Measurements from ENCODE around the gene KIFC3.

DNA sequence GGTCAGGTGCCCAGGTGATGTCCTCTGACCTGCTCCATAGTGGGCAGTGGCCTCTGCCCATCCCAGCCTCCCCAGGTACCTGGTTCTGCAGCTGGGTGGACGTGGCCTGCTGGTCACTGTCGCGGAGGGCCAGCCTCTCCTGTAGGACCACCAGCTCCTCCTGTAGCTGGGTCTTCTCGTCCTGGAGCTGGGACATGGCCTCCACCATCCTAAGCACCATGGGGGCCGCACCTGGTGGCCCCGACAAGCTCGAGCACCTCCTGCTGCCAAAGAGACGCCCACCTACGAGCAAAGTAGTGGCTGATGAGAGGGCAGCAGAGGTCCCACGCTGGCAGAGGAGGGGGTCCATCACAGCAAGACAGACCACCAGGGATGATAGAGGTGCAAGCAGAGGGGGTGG is 16.9 kb downstream of the KIFC3 start:
- TF ChIP-seq, protein P1, sequence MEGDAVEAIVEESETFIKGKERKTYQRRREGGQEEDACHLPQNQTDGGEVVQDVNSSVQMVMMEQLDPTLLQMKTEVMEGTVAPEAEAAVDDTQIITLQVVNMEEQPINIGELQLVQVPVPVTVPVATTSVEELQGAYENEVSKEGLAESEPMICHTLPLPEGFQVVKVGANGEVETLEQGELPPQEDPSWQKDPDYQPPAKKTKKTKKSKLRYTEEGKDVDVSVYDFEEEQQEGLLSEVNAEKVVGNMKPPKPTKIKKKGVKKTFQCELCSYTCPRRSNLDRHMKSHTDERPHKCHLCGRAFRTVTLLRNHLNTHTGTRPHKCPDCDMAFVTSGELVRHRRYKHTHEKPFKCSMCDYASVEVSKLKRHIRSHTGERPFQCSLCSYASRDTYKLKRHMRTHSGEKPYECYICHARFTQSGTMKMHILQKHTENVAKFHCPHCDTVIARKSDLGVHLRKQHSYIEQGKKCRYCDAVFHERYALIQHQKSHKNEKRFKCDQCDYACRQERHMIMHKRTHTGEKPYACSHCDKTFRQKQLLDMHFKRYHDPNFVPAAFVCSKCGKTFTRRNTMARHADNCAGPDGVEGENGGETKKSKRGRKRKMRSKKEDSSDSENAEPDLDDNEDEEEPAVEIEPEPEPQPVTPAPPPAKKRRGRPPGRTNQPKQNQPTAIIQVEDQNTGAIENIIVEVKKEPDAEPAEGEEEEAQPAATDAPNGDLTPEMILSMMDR (IDR thresholded peaks at IDR 0.05) = no peak
- no peak for TF ChIP-seq POLR2A (IDR thresholded peaks at IDR 0.05)
